NCI-H1105 (cell line): ENCODE measurements around the gene RETN.
"Not testable (repeated sequence)": the region's sequence is repeated elsewhere in the genome, so short reads cannot be mapped to it uniquely, and the experiment has no call there.

Experiments
- DNase-seq: peaks from one replicate; lab custom pipeline; 2025; lab: John Stamatoyannopoulos, UW

RETN gene

DNA sequence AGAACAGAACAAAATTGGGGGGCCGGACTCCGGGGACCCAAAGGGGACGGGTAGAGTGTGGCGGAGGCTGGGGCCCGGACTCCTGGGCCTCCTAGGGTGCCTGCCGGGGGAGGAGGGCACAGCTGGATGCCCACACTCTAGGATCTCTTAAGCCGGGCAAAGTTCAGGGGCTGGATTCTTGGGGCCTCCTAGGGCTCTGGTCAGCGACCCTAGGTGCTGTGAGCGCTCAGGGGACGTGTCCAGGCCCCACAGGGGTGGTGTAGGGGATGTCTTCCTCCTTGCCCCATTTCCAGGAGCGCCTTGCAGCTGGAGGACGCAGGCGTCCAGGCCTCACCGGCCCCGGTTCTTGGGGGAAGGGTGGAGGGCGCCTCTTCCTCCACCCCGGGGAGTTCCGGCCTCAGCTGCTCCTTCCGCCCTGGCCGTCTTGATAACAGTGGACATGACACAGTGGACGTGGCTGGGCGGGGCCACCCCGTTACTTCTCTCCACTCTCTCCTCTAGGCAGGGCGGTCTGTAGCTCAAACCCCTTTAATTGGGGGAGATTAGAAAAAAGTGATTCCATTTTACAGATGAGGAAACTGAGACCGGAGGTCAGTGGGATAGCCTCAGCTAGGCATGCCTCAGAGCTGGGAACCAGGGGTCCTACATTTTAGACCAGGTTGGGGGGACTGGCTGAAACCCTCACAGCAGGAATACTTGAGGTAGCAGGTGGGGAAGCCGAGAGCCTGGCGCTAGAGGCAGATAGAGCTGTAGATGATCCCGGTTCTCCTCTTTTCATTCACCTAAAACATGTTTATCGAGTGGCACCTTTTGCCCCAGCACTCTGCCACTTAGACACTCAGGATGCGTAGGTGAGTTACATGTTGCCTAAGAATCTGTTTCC is 31.2 kb upstream of the RETN start:
- DNase-seq = no peak

- no peak for DNase-seq
Measured at GRCh38 chr19:7638802-7639465, 29.9 kb upstream of the RETN start.

GRCh38 chr19:7639863-7640348 is 28.9 kb upstream of the RETN start:
- no peak for DNase-seq

GRCh38 chr19:7640803-7641202 is 28.0 kb upstream of the RETN start:
- no peak for DNase-seq

- no peak for DNase-seq
Measured at GRCh38 chr19:7641290-7642276, 27.3 kb upstream of the RETN start.

- DNase-seq = no peak
Measured at GRCh38 chr19:7642295-7643030, 26.4 kb upstream of the RETN start.

DNA sequence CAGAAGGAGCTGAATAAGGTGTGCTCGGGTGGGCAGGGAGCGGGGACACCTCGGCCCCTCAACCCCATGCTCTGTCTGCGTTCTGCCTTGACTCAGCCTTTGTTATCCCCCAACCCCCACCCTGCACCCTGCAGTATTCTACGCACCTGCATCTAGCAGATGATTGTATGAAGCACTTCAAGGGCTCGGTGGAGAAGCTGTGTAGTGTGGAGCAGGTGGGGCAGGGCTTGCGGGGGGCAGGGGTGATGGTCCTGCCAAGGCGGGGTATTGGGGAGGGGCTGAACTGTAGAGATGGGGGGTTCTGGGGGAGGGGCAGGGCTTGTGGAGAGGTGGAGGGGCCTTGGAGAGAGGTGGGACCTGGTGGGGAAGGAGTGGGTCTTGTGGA is 25.8 kb upstream of the RETN start:
- no peak for DNase-seq

- not testable (repeated sequence) for DNase-seq
Measured at GRCh38 chr19:7643629-7644549, 25.0 kb upstream of the RETN start.

DNA sequence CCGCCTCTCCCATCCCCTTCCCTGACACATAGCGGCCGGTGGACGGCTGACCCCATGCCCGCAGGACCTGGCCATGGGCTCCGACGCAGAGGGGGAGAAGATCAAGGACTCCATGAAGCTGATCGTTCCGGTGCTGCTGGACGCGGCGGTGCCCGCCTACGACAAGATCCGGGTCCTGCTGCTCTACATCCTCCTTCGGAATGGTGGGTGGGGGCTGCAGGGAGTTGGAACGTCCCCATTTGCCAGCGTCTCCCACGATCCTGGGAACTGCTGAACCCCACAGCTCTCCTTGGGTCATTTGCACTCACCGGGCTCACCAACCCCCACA is 24.3 kb upstream of the RETN start:
- no peak for DNase-seq

- no peak for DNase-seq
Measured at GRCh38 chr19:7645163-7645562, 23.7 kb upstream of the RETN start.

GRCh38 chr19:7645656-7646425 is 23.0 kb upstream of the RETN start:
- no peak for DNase-seq

GRCh38 chr19:7646426-7646700 is 22.5 kb upstream of the RETN start:
- no peak for DNase-seq

DNA sequence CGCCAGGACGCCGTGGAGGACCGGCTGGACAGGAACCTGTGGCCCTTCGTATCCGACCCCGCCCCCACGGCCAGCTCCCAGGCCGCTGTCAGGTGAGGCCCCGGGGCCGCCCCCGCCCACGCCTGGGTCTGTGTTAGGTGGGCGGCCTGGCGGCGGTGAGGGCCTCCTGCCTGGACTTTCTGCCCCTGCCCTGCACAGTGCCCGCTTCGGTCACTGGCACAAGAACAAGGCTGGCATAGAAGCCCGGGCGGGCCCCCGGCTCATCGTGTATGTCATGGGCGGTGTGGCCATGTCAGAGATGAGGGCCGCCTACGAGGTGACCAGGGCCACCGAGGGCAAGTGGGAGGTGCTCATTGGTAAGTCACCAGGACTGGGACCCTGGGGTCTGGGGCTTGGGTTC is 21.7 kb upstream of the RETN start:
- DNase-seq = no peak

- no peak for DNase-seq
Measured at GRCh38 chr19:7648265-7649014, 20.4 kb upstream of the RETN start.

DNA sequence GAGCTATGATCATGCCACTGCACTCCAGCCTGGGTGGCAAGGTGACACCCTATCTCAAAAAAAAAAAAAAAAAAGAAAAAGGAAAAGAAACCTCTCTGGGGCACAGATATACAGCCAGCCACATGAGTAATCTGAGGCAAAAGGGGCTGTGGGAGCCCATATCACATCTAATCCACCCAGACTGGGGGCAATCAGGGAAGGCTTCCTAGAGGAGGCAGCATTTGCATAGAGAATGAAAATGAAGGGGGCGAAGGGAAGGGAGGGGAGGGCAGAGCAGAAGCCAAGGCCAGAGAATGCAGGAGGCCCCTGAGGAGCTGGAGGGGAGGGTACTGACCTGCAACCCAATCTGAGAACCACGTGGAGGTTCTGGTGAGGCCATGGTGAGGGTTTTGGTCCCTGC is 18.7 kb upstream of the RETN start:
- no peak for DNase-seq

GRCh38 chr19:7652061-7652641 is 16.7 kb upstream of the RETN start:
- peak; percentile 67 for DNase-seq

- DNase-seq = no peak
Measured at GRCh38 chr19:7654401-7654800, 14.4 kb upstream of the RETN start.

- DNase-seq = no peak
Measured at GRCh38 chr19:7655581-7655980, 13.3 kb upstream of the RETN start.
